GM18519 (cell line): Measurements from ENCODE around the gene GLG1.

Source experiments
- ATAC-seq: cut with Tn5 transposase; IDR thresholded peaks from one replicate; pipeline ENCODE4 v1.9.1; 2021; ENCODE audit warnings: mild to moderate bottlenecking, moderate library complexity; ENCODE audit not compliant: unreplicated experiment, low FRiP score

The GLG1 gene

GRCh38 chr16:74611721-74612120, 4.8 kb upstream of the GLG1 start:
- no peak for ATAC-seq

- ATAC-seq, result no peak
Observed at GRCh38 chr16:74608944-74609343, 2.0 kb upstream of the GLG1 start.

- ATAC-seq, result no peak
Observed at GRCh38 chr16:74608381-74608780, 1.5 kb upstream of the GLG1 start.

- no peak for ATAC-seq
Observed at GRCh38 chr16:74607962-74608356, 1.0 kb upstream of the GLG1 start.

GRCh38 chr16:74607310-74607961, 522 bp upstream of the GLG1 start:
- peak; percentile 7 for ATAC-seq

- ATAC-seq, result no peak
Observed at GRCh38 chr16:74605746-74606520, 981 bp downstream of the GLG1 start.

- ATAC-seq, result no peak
Observed at GRCh38 chr16:74605332-74605731, 1.6 kb downstream of the GLG1 start.

GRCh38 chr16:74603848-74604247, 3.1 kb downstream of the GLG1 start:
- ATAC-seq, result no peak

GRCh38 chr16:74601126-74601871, 5.6 kb downstream of the GLG1 start:
- no peak for ATAC-seq

- ATAC-seq, result no peak
Observed at GRCh38 chr16:74596586-74596985, 10.3 kb downstream of the GLG1 start.

GRCh38 chr16:74592847-74593246, 14.1 kb downstream of the GLG1 start:
- ATAC-seq, result no peak

- no peak for ATAC-seq
Observed at GRCh38 chr16:74591876-74592650, 14.9 kb downstream of the GLG1 start.

GRCh38 chr16:74586948-74587347, 20.0 kb downstream of the GLG1 start:
- no peak for ATAC-seq

- ATAC-seq, result no peak
Observed at GRCh38 chr16:74585846-74586443, 21.0 kb downstream of the GLG1 start.

GRCh38 chr16:74583926-74584666, 22.8 kb downstream of the GLG1 start:
- no peak for ATAC-seq

GRCh38 chr16:74582970-74583369, 23.9 kb downstream of the GLG1 start:
- ATAC-seq, result no peak

- peak; percentile 63 for ATAC-seq
Observed at GRCh38 chr16:74580833-74581232, 26.1 kb downstream of the GLG1 start.

- ATAC-seq, result no peak
Observed at GRCh38 chr16:74578838-74579237, 28.1 kb downstream of the GLG1 start.

GRCh38 chr16:74578433-74578832, 28.5 kb downstream of the GLG1 start:
- no peak for ATAC-seq
